GM18502 (cell line): ENCODE results near the gene RNF31.
"Not testable (repeated sequence)": the region's sequence is repeated elsewhere in the genome, so short reads cannot be mapped to it uniquely, and the experiment has no call there.

Experiments
- ATAC-seq: cut with Tn5 transposase; IDR thresholded peaks from one replicate; pipeline ENCODE4 v1.9.1; 2021; ENCODE audit warnings: mild to moderate bottlenecking; ENCODE audit not compliant: unreplicated experiment, poor library complexity

RNF31 gene

DNA sequence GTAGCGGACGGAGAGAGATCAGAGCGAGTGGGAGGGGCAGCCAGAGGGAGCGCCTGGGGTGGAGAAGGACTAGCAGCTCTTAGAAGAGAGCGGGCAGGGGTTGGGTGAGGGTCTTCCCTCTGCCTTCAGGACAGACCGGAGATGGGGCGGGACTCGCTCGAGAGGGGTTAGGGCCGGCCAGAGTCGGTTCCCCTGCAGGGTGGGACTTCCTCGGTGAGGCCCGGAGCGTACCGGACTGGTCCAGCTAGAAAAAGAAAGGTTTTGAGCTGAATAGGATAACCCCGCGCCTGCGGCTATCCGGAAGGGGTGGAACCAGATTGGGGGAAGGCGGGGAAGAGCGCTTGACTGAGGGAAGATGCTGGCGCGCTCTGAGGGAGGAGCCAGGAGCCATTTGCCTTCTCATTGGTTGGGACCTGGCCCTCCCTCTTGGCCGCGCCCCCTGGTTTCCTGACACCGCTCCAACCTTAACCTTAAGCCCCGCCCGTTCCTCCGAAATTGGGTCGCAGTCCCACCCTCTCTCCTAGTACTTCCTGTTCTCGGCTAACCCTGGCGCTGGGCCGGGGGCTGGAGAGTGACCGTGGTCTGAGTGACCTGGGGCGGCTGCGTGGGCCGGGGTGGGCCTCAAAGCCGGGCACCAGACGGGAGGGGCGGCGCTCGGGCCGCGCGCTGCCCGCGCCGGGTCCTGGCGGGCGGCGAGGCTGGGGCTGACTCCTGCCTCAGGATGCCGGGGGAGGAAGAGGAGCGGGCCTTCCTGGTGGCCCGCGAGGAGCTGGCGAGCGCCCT lies at the start of gene RNF31:
Gene RNF31 (plus strand): TSS at position 521 of the 783 bp plus-strand sequence. CDS start 201 bp downstream, at position 722.
- peak; percentile 86 for ATAC-seq

DNA sequence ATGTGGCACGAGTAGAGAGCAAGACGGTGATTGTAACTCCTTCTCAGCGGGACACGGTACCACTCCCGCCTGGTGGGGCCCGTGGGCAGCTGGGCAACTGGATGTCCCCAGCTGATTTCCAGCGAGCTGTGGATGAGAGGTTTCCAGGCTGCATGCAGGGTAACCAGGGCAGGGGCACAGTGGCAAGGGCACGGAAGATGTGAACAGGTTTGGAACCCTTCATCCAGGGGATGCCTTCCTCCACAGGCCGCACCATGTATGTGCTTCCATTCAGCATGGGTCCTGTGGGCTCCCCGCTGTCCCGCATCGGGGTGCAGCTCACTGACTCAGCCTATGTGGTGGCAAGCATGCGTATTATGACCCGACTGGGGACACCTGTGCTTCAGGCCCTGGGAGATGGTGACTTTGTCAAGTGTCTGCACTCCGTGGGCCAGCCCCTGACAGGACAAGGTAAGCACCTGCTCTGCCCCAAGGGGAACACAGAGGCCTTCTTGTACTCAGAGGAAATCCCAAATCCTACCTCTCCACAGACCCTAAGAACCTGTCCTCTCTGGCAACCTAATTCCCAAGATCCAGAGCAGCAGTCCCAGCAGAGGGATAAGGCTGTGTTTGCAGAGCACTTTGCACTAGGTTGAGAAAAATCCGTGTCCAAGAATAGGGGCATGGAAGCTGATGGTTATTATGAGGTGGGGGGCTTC lies 48.9 kb upstream of the RNF31 start:
- no peak for ATAC-seq

DNA sequence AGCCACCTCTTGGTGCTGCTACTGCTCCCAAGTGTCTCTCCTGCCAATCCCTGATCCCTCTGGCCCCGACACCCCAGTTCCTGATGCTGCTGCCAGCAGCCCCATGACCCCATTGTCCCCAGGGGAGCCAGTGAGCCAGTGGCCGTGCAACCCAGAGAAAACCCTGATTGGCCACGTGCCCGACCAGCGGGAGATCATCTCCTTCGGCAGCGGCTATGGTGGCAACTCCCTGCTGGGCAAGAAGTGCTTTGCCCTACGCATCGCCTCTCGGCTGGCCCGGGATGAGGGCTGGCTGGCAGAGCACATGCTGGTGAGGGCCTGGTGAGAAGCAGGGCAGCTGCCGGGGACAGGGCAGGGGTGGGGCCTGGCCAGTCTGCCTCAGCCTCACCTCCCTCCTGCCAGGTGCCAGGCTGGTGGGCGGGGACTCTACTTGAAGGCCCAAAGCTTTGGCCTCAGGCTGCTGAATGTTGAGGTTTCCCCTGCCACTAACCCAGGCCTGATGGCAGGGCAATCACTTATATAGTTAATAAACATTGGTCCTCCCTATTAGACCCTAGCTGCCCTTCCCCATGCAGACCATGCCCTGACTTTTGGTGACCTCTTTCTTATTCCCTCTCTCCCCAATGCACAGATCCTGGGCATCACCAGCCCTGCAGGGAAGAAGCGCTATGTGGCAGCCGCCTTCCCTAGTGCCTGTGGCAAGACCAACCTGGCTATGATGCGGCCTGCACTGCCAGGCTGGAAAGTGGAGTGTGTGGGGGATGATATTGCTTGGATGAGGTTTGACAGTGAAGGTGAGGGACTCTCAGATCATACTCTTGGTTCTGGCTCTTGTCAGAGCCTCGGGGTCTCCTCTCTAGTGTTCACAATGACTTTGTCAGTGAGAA lies 48.1 kb upstream of the RNF31 start:
- ATAC-seq, result no peak

DNA sequence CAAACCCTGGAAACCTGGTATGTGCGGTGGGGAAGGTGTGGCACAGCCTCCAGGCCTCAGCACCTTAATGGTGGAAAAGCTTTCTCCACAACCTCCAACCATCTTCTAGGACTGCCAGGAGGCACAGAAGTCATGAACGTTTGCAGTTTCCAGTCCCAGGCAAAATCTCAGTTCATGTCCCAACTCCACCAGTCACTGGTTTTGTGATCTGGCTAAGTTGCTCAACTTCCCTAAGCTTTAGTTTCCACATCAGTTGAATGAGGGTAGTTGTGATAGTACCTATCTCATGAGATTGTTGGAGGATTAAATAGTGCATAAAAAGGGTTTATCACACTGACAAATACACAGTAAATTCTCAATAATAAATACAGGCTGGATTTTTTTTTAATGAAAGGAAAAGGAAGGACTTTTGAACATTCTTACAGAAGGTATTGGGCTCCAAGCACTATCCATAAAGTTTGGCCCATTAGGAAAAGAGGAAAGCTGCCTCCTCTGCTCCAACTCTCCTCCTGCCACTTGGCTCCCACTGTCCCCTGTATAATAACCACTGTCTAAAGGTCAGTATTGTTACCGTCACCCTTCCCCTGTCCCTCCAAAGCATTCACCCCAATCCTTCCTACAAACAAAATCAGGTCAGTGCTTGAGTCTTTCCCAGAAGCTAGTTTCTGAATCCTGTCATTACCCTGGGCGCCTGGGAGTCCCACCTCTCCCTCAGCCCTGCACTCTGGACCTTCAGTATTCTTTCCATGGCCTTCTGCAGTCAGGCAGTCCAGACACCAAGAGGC lies 46.9 kb upstream of the RNF31 start:
- no peak for ATAC-seq

DNA sequence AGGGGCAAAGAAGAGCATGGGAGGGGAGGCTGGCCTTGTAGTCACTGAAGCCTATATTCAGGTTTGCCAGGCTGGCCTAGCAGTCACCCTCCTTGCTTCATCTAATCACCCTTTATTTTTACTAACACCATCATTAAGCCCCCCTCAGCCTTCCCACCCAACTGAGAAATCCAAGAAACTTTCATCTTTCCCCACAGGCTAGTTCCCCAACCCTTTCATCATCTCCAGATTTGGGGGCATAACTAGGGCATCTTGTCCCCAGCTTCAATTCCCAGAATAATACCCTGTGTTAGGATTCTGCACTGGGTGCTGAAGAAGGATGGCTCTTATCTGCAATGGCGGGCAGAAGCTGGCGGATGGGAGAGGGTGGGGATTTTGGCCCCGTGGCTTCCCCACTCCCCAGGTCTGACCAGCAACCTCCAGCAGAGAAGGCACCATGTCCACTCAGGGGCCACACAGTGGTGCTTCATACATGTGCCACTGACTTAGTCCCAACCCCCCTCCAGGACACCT lies 46.3 kb upstream of the RNF31 start:
- ATAC-seq, result no peak

DNA sequence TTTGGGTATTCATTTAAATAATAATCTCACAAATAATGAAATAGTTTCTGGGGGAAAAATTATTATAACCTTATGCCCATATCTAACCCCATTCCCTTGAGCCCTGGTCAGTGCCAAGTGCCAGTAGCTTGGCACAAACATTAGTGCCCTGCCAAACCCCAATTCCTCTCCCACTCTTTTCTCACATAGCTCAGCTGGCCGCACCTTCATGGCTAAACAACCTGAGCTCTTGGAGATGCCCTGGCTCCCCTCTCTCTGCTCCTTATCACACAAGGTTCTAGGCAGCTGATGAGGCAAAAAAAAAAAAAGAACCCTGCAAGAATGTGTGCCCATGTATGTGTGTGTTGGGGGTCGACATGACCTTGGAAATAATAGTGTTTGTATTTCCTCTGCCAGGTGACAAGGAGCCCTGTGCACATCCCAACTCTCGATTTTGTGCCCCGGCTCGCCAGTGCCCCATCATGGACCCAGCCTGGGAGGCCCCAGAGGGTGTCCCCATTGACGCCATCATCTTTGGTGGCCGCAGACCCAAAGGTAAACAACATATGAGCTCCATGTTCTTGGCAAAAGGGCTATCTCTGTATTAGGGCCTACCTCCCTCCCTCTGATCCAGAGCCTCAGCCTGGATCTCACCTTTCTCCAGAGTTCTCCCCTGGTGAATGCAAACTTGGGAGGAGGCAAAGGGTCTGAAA lies 44.8 kb upstream of the RNF31 start:
- ATAC-seq, result no peak

DNA sequence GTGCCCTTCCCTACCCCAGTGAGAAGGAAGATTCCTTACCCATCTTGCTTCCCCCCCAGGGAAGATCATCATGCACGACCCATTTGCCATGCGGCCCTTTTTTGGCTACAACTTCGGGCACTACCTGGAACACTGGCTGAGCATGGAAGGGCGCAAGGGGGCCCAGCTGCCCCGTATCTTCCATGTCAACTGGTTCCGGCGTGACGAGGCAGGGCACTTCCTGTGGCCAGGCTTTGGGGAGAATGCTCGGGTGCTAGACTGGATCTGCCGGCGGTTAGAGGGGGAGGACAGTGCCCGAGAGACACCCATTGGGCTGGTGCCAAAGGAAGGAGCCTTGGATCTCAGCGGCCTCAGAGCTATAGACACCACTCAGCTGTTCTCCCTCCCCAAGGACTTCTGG lies 43.8 kb upstream of the RNF31 start:
- no peak for ATAC-seq

DNA sequence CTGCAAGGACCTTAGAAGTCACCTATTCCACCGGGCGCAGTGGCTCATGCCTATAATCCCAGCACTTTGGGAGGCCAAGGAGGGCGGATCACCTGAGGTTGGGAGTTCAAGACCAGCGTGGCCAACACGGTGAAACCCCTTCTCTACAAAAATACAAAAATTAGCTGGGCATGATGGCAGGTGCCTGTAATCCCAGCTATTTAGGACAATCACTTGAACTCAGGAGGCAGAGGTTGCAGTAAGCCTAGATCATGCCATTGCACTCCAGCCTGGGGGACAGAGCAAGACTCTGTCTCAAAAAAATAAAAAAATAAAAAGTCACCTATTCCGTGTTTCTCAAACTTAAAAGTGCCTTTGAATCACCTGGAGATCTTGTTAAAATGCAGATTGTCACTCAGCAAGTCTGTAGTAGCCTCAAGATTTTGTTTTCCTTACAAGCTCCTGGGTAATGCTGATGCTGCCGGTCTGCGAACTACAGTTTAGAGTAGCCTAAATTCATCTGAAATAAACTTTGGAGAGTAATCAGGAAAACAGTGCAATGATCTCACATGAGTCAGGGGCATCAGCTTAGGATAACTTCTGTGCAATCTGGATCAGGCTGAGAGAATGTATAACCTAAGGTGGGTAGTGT lies 41.6 kb upstream of the RNF31 start:
- not testable (repeated sequence) for ATAC-seq

DNA sequence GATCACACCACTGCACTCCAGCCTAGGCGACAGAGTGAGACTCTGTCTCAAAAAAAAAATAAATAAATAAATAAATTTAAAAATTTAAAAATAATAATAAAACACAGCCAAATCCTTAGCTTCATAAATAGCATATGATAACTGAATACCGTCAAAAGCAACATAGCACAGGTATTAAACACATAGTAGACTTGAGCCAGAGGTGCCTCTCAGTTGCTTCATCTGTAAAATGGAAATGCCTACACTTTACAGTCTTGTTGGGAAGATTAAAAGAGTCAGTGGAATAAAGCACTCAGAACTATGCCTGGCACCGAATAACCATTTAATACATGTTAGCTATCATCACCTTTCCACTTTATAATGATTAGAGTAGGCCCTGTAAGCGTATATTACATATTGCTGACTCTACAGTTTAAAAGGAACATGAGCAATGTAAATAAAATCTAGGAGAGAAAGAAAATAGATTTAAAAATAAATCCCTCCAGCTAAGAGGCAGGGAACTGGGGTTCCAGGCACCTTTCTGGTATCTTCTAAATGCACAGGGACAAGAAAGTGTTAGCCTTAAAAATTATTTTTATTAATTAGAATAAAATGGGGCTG lies 40.5 kb upstream of the RNF31 start:
- ATAC-seq, result no peak

DNA sequence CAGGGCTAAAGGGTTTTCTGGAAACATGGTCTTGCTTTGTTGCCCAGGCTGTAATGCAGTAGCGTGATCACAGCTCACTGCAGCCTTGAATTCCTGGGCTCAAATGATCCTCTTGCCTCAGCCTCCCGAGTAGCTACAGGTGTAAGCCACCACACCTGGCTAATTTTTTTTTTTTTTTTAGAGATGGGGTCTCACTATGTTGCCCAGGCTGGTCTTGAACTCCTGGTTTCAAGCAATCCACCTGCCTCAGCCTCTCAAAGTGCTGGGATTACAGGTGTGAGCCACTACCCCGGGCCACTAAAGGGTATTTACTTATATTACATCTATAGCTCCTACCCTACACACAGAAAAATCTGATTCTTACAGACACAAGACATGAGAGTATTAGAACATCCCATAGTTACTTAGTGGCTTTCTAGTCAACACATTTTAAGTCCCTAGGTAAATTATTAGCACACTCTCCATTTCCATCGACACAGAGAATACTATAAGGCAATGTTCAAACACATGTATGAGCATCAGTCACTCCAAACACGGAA lies 38.9 kb upstream of the RNF31 start:
- ATAC-seq, result no peak

DNA sequence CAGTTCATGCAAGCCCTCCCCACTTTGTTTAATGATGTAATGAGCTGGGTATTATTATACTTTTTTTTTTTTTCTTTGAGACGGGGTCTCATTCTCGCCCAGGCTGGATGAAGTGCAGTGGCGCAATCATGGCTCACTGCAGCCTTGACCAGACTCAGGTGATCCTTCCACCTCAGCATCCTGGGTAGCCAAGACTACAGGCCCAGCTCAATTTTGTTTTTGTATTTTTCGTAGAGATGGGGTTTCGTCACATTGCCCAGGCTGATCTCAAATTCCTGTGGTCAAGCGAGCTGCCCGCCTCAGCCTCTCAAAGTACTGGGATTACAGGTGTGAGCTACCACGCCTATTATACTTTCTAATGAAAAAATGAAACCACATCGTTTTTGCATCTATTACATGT lies 37.2 kb upstream of the RNF31 start:
- no peak for ATAC-seq

DNA sequence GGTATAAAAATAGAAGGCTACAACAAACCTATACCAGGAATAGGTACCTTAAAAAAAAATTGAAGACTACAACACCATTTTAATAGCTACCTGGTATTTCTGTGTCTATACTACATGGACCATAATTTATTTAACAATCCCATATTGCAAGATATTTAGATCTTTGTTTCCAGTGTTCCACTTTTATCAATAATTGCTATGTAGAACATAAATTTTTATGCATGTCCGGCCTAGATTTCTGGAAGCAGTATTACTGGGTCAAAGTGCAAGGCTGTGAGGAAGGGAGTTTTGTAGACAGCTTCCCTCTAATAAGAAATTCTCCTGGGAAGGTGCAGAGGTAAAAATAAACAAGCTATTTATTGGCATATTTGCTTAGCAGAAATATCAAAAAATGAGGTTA lies 36.8 kb upstream of the RNF31 start:
- no peak for ATAC-seq

DNA sequence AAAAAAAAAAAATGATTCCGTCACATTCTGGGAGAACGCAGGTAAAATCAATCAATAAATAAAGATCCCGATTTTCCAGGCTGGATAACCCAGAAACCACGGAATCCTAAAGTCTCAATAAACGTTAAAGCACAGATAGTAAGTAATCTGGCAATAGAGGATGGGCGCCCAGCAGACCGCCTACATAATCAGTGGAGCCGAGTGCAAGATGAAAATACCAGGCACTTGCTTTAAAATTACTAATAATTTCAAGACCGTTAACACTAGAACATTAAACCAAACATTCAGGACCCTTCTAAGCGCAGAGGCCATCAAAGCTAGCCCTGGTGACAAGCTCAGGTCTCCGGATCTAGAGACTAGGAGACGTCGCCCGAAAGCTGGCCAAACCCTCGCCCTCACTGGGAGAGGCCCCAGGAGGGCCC lies 33.9 kb upstream of the RNF31 start:
- ATAC-seq, result no peak

DNA sequence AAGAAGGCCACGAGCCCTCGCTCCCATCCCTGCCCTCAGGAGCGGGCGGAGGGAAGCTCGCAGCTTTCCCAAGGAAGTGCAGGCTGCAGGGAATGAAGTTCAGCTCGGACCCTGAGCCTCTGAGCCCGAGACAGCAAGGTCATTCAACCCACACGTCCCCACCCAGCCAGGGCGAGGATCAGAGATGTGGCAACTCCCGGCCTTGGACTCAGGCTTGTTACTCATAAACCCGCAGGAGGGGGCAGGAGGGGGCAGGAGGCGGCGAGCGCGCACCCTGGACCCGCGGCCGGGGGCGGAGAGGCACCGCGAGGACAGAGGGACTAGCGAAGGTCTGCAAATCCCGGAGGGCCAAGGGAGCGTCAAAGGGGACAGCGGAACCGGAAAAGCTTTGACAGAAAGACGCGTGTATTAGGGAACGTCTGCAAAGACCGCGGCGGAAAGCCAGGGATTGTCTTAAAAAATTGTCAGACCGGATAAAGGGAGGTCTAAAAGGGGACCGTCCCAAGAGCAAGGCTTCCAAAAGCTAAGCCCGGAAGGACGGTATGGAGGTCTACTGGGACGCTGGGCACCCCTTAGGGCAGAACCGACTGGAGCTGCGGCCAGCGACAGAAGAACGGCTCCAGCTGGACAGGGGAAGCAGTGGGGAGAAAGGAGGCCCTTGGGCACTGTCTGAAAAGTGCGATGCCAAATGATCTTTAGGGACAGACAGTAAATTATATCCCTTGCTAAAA lies 33.3 kb upstream of the RNF31 start:
- peak; percentile 28 for ATAC-seq

DNA sequence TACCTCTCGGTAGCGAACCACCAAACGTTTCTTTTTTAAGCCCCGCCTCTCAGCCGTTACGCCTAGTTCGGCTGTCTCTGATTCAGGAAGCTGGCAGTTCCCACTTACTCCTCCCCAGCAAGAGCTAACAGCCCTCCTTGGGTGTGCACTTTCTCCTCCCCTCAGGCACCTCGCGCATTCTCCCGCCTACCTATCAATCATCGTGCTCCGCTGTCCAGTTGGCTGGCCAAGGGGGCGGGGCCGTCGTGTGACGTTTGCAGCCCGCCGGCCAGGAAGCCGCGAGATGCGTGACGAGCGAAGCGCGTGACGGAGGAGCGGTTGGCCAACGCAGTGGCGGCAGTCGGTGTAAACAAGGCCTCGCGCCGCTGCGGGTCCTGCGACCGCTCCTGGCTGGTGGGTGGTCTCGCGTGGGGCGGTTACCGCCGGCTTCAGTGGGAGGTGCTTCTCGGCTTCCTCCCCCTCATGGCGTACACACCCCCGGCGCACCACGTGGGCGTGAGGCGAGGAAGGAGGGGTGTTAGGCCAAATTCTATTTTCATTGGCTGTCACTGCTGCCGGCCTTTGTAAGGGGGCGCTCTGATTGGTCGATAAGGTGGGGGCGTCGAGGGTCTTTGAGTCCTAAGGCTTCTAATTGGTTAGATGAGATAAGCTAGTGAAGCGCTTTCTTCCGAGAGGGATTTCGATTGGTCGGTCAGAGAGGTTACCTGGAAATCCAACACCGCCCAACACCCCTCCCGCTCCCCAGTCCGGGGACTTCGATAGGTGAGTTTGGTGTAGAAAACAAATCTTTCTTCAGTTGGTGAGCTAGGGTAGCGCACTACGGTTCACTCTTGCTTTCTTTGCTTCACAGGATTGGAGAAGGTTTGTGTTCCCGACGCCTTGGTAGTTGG lies 32.5 kb upstream of the RNF31 start, which contains the start of the genes DCAF11 and NRL:
Gene DCAF11 (plus strand): TSS at position 246 of the 890 bp plus-strand sequence. CDS start 818 bp downstream, outside the sequence.
Gene NRL (minus strand): TSS at position 418 of the 890 bp plus-strand sequence. CDS start 32,101 bp downstream, outside the sequence.
- peak; percentile 90 for ATAC-seq

DNA sequence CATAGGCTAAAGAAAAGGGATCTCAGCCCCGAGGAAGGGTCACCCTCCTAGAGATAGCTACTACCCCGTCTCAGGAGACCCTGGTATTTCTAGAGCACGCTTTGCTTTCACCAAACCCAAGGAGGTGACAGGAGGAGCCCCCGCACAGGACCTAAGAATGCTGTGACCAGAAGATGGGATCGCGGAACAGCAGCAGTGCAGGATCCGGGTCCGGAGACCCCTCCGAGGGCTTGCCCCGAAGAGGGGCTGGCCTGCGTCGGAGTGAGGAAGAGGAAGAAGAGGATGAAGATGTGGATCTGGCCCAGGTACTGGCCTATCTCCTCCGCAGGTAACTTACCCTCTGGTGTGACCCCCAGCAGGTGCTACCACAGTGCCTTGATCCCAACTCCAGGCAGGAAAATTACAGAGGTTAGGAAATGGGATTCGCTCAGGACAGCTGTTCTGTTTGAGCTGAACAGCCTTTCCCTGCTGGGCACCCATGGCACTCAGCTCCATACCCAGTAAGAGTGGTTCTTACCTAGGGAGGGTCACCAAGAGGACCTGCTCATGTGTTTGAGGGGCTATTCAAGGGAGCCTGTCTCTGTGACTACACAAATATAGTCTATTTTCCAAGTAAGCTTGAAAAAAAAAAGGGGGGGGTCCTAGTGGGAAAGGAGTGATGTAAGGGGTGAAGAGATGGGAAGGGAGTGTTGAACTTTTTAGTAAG lies 31.7 kb upstream of the RNF31 start:
- no peak for ATAC-seq
